ENCODE measurements around the gene CNTNAP2.

DNA sequence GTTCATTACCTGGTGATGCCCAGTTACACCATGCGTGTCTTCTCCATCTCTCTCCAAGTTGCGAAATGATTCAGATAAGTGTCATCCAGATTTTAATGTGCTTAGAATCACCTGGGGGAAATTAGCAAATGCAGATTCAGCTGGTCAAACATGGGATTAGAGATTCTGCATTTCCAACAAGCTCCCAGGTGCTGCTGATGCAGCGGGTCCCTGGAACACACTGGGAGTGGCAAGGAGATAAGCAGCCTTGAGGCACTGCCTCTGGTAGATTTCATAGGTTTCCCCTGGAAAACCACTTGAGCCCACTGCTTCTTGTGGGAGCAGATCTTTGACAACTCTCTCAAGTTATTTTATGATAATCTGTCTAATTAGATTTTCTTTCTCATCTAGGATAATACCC is 2278.0 kb downstream of the CNTNAP2 start:
- TF ChIP-seq POLR2A (IDR thresholded peaks at IDR 0.05): no peak
- TF ChIP-seq, protein P1, sequence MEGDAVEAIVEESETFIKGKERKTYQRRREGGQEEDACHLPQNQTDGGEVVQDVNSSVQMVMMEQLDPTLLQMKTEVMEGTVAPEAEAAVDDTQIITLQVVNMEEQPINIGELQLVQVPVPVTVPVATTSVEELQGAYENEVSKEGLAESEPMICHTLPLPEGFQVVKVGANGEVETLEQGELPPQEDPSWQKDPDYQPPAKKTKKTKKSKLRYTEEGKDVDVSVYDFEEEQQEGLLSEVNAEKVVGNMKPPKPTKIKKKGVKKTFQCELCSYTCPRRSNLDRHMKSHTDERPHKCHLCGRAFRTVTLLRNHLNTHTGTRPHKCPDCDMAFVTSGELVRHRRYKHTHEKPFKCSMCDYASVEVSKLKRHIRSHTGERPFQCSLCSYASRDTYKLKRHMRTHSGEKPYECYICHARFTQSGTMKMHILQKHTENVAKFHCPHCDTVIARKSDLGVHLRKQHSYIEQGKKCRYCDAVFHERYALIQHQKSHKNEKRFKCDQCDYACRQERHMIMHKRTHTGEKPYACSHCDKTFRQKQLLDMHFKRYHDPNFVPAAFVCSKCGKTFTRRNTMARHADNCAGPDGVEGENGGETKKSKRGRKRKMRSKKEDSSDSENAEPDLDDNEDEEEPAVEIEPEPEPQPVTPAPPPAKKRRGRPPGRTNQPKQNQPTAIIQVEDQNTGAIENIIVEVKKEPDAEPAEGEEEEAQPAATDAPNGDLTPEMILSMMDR (IDR thresholded peaks at IDR 0.05): no peak
